ENCODE data around the gene PIPOX.

The PIPOX gene

DNA sequence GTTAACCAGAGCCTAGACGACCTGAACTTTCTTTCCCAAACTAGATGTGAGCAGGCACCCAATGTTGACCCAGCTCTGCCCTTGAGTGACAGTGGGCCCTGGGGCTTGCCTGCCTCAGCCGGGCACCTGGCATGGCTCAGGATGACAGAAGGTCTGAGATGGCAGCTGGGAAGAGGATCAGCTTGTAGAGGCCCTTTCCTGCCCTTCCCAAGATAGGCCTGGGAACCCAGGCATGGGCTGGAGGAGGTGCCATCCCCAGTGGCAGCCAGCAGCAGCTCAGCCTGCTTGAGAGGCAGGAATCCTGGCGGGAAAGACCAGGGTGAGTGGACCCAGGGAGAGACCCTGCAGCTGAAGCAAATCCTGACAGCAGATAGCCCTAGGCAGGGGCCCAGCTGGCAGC lies 59.1 kb downstream of the PIPOX start:
- no peak for DNase-seq

GRCh38 chr17:29102741-29103181 lies 59.8 kb downstream of the PIPOX start:
- DNase-seq: no peak

- DNase-seq: no peak
Measured at GRCh38 chr17:29103341-29103740, 60.4 kb downstream of the PIPOX start.

All from activated effector memory CD4-positive, alpha-beta T cell treated with Interleukin-2 at 50 U/mL for 16 hours (primary cell).